NCI-H2196 treated with DMSO at 0.1 percent for 48 hours (cell line): ENCODE results near the gene AURKAIP1.

Experiments used
- DNase-seq: peaks from one replicate; lab custom pipeline; 2025; ENCODE audit not compliant: unreplicated experiment; lab: John Stamatoyannopoulos, UW

AURKAIP1 gene

DNA sequence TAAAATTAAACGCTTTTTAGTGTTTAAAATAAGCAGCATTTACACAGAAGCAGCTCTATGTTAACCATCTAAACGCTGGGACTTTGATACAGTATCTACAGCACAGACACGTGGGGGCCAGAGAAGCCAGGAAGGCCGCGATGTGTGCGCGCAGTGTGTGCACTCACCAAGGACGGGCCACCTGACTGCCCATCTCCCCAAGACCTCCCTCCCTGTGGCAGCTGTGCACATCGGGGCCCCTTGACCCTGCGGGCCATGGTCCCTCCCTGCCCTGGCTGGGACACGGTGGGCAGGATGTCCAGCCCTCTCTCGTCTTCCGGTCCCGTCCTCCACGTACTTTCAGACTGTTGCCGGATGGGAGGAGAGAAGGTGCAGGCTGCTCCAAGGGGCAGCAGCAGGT, 39.7 kb downstream of the AURKAIP1 start:
- no peak for DNase-seq

DNA sequence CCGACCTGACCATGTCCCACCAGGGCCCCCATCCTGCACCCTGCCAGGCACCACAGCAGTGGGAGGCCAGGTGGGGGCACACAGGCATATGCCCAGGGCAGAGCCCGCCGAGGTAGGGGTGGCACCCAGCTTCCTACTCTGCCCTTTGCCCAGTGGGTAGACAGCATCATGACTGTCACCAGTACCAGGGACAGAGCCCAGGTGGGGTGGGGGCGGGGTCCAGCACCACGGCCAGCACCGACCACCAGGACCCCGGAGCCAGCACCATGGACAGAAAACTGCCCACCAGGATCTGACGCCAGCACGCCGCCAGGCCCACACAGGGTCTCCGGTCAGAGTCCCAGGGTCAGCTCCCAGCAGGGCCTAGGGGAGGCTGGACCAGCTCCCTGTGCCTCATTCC, 40.2 kb downstream of the AURKAIP1 start:
- DNase-seq, result no peak

DNA sequence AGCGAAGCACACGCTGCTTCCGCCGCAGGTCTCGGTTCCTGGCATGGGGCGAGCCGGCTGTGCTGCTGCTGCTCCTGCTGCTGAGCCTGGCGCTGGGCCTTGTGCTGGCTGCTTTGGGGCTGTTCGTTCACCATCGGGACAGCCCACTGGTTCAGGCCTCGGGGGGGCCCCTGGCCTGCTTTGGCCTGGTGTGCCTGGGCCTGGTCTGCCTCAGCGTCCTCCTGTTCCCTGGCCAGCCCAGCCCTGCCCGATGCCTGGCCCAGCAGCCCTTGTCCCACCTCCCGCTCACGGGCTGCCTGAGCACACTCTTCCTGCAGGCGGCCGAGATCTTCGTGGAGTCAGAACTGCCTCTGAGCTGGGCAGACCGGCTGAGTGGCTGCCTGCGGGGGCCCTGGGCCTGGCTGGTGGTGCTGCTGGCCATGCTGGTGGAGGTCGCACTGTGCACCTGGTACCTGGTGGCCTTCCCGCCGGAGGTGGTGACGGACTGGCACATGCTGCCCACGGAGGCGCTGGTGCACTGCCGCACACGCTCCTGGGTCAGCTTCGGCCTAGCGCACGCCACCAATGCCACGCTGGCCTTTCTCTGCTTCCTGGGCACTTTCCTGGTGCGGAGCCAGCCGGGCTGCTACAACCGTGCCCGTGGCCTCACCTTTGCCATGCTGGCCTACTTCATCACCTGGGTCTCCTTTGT, 41.3 kb downstream of the AURKAIP1 start:
- no peak for DNase-seq

DNA sequence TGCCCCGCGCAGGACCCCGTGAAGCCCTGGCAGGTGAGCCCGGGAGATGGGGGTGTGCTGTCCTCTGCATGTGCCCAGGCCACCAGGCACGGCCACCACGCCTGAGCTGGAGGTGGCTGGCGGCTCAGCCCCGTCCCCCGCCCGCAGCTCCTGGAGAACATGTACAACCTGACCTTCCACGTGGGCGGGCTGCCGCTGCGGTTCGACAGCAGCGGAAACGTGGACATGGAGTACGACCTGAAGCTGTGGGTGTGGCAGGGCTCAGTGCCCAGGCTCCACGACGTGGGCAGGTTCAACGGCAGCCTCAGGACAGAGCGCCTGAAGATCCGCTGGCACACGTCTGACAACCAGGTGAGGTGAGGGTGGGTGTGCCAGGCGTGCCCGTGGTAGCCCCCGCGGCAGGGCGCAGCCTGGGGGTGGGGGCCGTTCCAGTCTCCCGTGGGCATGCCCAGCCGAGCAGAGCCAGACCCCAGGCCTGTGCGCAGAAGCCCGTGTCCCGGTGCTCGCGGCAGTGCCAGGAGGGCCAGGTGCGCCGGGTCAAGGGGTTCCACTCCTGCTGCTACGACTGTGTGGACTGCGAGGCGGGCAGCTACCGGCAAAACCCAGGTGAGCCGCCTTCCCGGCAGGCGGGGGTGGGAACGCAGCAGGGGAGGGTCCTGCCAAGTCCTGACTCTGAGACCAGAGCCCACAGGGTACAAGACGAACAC, 42.1 kb downstream of the AURKAIP1 start:
- no peak for DNase-seq

DNA sequence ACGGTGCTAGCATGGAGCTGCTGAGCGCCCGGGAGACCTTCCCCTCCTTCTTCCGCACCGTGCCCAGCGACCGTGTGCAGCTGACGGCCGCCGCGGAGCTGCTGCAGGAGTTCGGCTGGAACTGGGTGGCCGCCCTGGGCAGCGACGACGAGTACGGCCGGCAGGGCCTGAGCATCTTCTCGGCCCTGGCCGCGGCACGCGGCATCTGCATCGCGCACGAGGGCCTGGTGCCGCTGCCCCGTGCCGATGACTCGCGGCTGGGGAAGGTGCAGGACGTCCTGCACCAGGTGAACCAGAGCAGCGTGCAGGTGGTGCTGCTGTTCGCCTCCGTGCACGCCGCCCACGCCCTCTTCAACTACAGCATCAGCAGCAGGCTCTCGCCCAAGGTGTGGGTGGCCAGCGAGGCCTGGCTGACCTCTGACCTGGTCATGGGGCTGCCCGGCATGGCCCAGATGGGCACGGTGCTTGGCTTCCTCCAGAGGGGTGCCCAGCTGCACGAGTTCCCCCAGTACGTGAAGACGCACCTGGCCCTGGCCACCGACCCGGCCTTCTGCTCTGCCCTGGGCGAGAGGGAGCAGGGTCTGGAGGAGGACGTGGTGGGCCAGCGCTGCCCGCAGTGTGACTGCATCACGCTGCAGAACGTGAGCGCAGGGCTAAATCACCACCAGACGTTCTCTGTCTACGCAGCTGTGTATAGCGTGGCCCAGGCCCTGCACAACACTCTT, 42.8 kb downstream of the AURKAIP1 start:
- DNase-seq, result no peak

DNA sequence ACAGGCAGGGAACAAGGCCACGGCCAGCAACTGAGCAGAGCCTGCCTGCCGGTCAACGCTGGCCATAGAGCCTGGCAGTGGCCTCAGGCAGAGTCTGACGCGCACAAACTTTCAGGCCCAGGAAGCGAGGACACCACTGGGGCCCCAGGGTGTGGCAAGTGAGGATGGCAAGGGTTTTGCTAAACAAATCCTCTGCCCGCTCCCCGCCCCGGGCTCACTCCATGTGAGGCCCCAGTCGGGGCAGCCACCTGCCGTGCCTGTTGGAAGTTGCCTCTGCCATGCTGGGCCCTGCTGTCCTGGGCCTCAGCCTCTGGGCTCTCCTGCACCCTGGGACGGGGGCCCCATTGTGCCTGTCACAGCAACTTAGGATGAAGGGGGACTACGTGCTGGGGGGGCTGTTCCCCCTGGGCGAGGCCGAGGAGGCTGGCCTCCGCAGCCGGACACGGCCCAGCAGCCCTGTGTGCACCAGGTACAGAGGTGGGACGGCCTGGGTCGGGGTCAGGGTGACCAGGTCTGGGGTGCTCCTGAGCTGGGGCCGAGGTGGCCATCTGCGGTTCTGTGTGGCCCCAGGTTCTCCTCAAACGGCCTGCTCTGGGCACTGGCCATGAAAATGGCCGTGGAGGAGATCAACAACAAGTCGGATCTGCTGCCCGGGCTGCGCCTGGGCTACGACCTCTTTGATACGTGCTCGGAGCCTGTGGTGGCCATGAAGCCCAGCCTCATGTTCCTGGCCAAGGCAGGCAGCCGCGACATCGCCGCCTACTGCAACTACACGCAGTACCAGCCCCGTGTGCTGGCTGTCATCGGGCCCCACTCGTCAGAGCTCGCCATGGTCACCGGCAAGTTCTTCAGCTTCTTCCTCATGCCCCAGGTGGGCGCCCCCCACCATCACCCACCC, 43.7 kb downstream of the AURKAIP1 start, which contains the start of gene TAS1R3:
TAS1R3 (plus strand) TSS at position 213 of the 898 bp plus-strand sequence; CDS start at position 279, 66 bp downstream.
- no peak for DNase-seq

DNA sequence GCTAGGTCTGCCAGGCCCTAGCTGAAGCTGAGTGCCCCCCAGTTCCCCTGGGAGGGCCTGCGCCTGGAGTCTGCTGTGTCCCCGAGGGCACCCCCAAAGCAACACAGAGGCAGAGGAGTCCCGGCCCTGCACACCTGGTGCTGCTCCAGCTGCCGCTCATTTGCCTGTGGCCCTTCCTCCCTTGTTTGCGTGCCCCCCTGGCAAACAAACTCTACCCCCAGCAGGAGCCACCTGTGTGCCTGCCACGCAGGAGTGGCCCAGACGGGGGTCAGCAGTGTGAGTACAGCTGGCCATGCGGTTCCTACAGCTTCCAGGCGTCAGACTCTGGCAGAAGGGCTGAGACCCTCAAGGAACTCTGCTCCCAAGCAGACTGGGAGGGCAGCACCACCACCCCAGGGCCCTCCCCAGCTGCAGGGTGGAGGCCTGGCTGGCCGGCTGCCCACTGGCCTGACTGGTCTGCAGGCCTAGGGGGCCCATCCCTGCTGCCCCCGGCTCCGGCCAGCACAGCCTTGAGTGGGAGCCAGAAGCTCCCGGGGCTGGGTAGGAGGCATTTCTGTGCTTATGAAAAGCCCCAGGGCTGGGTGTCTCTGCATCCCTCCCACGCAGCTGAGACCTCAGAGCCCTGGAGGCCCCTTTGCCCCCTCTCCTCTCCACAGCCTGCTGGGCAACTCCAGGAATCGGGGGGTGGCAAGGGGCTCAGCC, 44.5 kb downstream of the AURKAIP1 start:
- DNase-seq, result no peak

DNA sequence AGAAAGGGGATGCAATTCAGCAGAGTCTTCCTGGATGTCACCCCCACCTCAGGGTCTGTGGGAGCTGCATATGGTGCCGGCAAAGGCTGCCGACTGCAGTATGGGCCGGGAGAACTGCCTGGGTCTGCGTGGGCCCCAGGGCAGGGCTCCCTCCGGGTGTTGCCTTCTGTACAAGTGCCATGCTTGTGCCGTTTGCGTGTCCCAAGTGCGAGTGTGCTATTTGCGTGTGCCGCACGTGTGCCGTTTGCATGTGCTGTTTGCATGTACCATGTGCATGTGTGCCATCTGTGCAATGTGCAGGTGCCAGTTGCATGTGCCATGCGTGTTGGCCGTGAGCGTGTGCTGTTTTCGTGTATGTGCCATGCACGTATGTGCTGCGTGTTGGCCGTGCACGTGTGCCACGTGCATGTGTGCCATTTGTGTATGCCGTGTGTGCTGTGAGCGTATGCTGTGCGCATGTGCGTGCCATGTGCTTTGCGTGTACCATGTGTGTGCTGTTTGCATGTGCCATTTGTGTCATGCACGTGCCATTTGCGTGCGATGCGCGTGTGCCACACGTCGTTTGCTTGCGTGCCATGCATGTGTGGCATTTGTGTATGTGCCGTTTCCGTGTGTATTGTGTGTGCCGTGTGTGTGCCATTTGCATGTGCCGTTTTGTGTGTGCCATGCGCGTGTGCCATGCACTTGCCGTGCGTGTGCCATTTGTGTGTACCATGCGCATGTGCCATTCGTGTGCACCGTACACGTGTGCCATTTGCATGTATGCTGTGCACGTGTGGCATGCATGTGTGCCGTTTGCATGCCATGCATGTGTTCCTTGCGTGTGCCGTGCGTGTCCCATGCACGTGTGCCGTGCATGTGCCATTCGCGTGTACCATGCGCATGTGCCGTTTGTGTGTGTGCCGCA, 45.5 kb downstream of the AURKAIP1 start:
- no peak for DNase-seq

DNA sequence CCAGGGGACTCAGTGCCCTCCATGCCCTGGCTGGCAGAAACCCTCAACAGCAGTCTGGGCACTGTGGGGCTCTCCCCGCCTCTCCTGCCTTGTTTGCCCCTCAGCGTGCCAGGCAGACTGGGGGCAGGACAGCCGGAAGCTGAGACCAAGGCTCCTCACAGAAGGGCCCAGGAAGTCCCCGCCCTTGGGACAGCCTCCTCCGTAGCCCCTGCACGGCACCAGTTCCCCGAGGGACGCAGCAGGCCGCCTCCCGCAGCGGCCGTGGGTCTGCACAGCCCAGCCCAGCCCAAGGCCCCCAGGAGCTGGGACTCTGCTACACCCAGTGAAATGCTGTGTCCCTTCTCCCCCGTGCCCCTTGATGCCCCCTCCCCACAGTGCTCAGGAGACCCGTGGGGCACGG, 46.8 kb downstream of the AURKAIP1 start:
- DNase-seq, result no peak

DNA sequence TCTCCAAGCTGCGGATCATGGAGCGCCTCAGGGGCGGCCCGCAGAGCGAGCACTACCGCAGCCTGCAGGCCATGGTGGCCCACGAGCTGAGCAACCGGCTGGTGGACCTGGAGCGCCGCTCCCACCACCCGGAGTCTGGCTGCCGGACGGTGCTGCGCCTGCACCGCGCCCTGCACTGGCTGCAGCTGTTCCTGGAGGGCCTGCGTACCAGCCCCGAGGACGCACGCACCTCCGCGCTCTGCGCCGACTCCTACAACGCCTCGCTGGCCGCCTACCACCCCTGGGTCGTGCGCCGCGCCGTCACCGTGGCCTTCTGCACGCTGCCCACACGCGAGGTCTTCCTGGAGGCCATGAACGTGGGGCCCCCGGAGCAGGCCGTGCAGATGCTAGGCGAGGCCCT, 47.7 kb downstream of the AURKAIP1 start:
- no peak for DNase-seq

DNA sequence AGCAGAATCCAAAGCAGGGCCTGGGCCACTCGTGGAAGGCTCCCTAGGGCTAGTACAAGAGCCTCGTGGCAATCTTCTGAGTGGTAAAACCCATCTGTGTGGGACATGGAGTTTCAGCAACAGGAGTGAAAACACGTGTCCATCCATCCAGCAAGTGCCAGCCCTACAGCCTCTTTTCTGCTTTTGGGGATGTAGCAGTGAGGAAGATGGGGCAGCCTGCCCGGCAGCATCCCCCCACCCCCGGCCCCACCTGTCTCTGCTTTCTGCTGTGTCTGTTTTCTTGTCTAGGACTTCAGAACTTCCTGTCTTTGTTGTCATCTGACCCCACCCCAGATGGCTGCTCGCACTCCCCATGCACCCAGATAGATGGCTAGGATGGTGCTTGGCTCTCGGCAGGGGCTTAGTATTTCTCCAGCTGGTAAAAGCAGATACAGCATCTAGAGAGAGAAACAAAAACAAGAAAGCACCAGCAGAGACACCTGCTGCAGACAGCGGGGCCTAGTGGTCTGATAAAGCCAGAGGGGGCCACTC, 48.9 kb downstream of the AURKAIP1 start:
- DNase-seq, result no peak

DNA sequence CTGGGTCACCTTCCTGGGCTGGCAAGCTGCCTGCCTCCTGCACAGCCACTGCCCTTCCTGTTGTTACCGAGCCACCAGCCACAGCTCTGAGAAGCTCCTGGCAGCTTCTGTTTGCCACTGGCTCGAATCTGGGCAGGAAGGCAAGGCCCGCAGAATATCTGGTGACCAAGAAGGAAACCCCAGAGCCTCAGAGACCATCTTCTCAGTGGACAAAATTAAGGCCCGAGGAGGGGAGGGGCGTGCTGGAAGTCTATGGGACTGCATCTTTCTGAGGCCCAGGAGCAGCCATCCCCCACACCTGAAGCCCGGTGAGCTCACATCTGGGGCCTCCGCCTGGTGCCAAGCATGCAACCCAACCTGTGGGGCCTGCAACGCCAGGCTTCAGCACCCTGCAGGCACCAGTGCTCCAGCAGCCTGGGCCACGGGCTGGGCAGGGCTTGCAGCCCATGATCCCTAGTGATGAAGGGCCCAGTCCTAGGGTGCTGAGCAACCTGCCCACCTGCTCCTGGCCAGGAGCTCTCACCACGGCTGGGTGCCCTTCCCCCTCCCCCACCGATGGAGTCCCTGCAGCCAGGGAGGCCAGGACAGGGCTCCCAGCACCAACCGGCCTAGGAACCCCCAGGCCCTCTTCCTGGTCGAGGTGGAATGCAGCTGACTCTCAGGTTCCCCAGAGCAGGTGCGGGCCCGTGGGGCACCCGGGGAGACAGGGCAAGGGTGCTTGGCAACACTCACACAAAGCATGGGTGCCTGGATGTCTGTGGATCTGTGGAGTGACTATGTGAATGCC, 49.5 kb downstream of the AURKAIP1 start:
- no peak for DNase-seq

DNA sequence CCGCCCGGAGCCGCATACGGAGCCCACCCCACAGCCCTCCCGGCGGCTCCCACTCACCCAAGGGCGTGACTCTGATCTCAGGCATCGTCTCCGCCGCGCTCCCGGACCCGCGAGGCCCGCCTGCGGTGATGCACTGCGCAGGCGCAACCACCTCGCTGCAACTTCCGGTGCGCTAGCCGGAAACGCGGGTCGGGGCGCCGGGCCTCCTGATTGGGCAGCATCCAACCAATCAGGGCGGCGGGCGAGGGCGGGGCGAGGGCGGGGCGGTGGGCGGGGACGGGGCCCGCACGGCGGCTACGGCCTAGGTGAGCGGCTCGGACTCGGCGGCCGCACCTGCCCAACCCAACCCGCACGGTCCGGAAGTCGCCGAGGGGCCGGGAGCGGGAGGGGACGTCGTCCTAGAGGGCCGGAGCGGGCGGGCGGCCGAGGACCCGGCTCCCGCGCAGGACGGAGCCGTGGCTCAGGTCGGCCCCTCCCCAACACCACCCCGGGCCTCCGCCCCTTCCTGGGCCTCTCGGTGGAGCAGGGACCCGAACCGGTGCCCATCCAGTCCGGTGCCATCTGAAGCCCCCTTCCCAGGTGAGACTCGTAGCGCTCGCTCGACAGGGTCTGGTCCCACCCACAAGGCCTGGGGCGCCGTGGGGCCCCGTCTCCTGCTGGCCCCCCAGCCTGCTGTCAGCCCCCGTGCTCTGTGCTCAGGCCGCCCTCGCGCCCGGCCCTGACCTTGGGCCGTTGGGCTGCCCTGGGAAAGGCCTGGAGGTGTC, 50.3 kb downstream of the AURKAIP1 start, which contains the start of the genes CPTP and INTS11:
CPTP (plus strand) TSS at position 279 of the 764 bp plus-strand sequence. CDS start 2,109 bp downstream, outside the sequence.
INTS11 (minus strand) TSS at position 137 of the 764 bp plus-strand sequence; CDS start at position 85, 52 bp downstream.
- peak; percentile 86 for DNase-seq

DNA sequence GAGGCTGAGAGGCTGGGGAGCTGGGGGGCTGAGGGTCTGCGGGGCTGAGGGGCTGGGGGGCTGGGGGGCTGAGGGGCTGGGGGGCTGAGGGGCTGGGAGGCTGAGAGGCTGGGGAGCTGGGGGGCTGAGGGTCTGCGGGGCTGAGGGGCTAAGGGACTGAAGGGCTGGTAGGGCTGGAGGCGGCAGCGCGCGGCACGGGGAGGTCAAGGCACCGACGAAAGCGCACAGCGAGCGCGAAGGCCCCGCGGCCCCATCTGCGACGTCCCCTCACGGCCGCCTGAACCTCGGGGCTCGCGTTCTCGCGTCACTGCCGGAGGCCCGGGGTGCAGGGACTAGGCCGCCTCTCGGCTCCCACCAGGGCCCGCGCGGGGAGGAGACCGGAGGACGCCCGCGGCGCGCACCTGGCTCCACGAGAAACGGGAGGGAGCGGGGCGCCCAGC, 50.9 kb downstream of the AURKAIP1 start:
- DNase-seq, result no peak
